Activated naive CD4-positive, alpha-beta T cell treated with anti-CD3 and anti-CD28 coated beads, Interleukin-2, amount 10 ng/mL, durations not matched to agents 7 days and 5 days (primary cell): ENCODE results near the gene SETD7.

Experiments used
- CTCF ChIA-PET: fragments of 350-600 bp; sonication (Branson Sonifier 250); formaldehyde crosslinking; loops from one replicate; lab custom pipeline; 2021; ENCODE audit warnings: antibody characterized with exemption; lab: Charles Lee
- DNase-seq: peaks from one replicate; pipeline ENCODE4 v3.0.0-alpha.2; 2020
- H3K27ac Mint-ChIP-seq: one replicate; pipeline ENCODE4 v1.8.0; 2021; ENCODE audit warnings: mild to moderate bottlenecking, moderate library complexity, mixed read lengths
- H3K27me3 Mint-ChIP-seq: one replicate; pipeline ENCODE4 v1.8.0; 2021; ENCODE audit warnings: mild to moderate bottlenecking, mixed read lengths
- H3K36me3 Mint-ChIP-seq: one replicate; pipeline ENCODE4 v1.8.0; 2021; ENCODE audit warnings: mixed read lengths
- H3K4me1 Mint-ChIP-seq: one replicate; pipeline ENCODE4 v1.8.0; 2021; ENCODE audit warnings: mixed read lengths
- H3K4me3 Mint-ChIP-seq: one replicate; pipeline ENCODE4 v1.8.0; 2021; ENCODE audit warnings: mild to moderate bottlenecking, moderate library complexity, mixed read lengths
- H3K9me3 Mint-ChIP-seq: one replicate; pipeline ENCODE4 v1.8.0; 2021; ENCODE audit warnings: mixed read lengths

SETD7 gene

DNA sequence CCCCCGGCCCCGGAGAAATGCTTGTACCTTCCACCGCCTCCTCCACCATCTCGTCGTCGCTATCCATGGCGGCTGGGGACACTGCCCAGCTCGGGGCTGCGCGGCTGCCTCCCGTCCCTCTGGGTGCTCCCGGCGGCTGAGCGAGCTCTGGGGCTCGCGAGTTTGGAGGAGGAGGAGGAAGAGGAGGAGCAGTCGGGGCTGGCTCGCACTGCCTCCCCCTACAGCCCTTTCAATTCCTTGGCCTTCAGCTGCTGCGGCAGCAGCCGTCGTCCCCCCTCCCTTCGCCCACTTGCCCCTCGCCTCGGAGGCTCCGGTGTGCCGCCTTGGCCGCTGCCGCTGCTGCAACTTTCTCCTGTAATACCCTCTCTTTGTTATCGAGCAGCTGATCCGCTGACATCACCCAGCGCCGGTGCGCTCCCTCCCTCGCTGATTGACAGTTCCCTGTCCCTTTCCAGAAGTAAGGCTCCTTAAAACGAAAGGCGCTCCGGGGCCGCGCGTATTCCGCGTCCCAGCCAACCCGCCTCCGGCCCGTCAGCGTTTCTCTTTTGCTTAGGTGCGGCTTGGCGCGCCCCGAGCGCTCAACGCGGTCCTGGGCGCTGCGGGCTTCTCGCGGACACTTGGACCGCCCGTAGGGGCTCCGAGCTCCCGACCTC, at the start of gene SETD7:
Gene SETD7 (minus strand): TSS at position 149 of the 653 bp plus-strand sequence. CDS start 82 bp downstream, at position 67.
- CTCF ChIA-PET = interaction anchor here (1.1 to 2.0 kb wide), 2 partner anchors 48 to 101 kb away, joined by 4 to 5 read pairs; no protein-coding TSS in a partner anchor
- peak within 1 kb of the TSS; percentile 99 for H3K4me3 Mint-ChIP-seq
- H3K36me3 Mint-ChIP-seq = peaks cover 2% of the 10 kb centered on the region
- H3K9me3 Mint-ChIP-seq = no peaks in the 10 kb centered on the region
- peaks cover 59% of the 10 kb centered on the region for H3K4me1 Mint-ChIP-seq
- peaks cover 43% of the 10 kb centered on the region for H3K27me3 Mint-ChIP-seq
- H3K27ac Mint-ChIP-seq = peak within 1 kb of the TSS; percentile 95
- DNase-seq = peak; percentile 74

GRCh38 chr4:139605516-139605915, 49.5 kb upstream of the SETD7 start:
- DNase-seq = no peak
- Mint-ChIP-seq H3K27me3 (peaks cover 22% of the 10 kb centered on the region), H3K27ac (no peak overlapping the region), H3K36me3 (peaks cover 3% of the 10 kb centered on the region), H3K4me1 (peaks cover 12% of the 10 kb centered on the region), H3K4me3 (no peak overlapping the region), H3K9me3 (peaks cover 2% of the 10 kb centered on the region)
- CTCF ChIA-PET = interaction anchor here (0.8 to 7.2 kb wide), 5 partner anchors 11 to 445 kb away, joined by 3 to 165 read pairs (median 6); no protein-coding TSS in a partner anchor

- H3K4me1 Mint-ChIP-seq = peaks cover 12% of the 10 kb centered on the region
- H3K27me3 Mint-ChIP-seq = peaks cover 21% of the 10 kb centered on the region
- no peak overlapping the region for H3K27ac Mint-ChIP-seq
- CTCF ChIA-PET = interaction anchor here (0.7 to 7.2 kb wide), 23 partner anchors 8 to 1006 kb away, joined by 3 to 165 read pairs (median 4); partner anchors contain the start of gene SETD7
- H3K36me3 Mint-ChIP-seq = peaks cover 3% of the 10 kb centered on the region
- peak; percentile 48 for DNase-seq
- H3K9me3 Mint-ChIP-seq = peaks cover 2% of the 10 kb centered on the region
- no peak overlapping the region for H3K4me3 Mint-ChIP-seq
Observed at GRCh38 chr4:139603576-139604410, 47.8 kb upstream of the SETD7 start.

- H3K36me3 Mint-ChIP-seq = peaks cover 3% of the 10 kb centered on the region
- peaks cover 2% of the 10 kb centered on the region for H3K9me3 Mint-ChIP-seq
- H3K4me3 Mint-ChIP-seq = no peak overlapping the region
- peaks cover 12% of the 10 kb centered on the region for H3K4me1 Mint-ChIP-seq
- H3K27ac Mint-ChIP-seq = no peak overlapping the region
- CTCF ChIA-PET = interaction anchor here (0.7 to 7.2 kb wide), 19 partner anchors 9 to 1007 kb away, joined by 3 to 165 read pairs (median 4); no protein-coding TSS in a partner anchor
- DNase-seq = no peak
- peaks cover 28% of the 10 kb centered on the region for H3K27me3 Mint-ChIP-seq
Observed at GRCh38 chr4:139602776-139603360, 46.8 kb upstream of the SETD7 start.

GRCh38 chr4:139600662-139601061, 44.6 kb upstream of the SETD7 start:
- no peak overlapping the region for H3K27ac Mint-ChIP-seq
- peaks cover 26% of the 10 kb centered on the region for H3K27me3 Mint-ChIP-seq
- H3K9me3 Mint-ChIP-seq = no peaks in the 10 kb centered on the region
- CTCF ChIA-PET = interaction anchor here (7.2 kb wide), 1 partner anchor 53 kb away, joined by 165 read pairs; no protein-coding TSS in a partner anchor
- H3K4me1 Mint-ChIP-seq = no peaks in the 10 kb centered on the region
- H3K36me3 Mint-ChIP-seq = no peaks in the 10 kb centered on the region
- H3K4me3 Mint-ChIP-seq = no peak overlapping the region
- DNase-seq = no peak

DNA sequence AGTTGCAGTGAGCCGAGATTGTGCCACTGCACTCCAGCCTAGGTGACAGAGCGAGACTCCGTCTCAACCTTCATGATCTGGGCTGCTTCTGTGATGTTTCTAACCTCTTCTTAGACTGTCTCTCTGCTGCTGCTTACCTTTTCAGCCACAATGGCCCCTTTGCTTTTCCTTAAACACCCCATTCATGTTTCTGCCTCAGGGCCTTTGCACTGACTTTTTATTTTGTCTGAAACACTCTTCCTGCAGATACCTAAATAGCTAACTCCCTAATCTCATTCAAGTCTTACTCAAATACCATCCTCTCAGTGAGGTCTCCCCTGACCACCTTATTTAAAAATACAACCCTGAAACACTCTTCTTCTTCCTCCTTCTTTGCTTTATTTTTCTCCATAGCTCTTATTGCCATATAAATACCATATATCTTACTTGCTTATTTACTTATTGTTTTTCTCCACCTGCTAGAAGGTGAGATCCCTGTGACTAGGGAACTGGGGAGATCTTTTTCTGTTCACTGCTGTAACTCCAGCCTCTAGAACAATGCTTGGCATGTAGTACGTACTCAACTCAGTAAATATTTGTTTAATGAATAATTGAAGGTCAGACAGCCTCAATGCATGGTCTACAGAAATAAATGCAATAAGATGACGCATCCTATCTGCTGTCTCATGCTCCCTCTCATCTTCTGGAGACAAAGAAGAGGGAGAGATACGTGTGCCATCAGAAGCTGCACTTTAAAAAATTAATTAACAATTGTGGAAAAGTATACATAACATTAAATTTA, 43.8 kb upstream of the SETD7 start:
- Mint-ChIP-seq H3K4me3 (no peak overlapping the region), H3K27me3 (peaks cover 22% of the 10 kb centered on the region), H3K9me3 (no peaks in the 10 kb centered on the region), H3K4me1 (no peaks in the 10 kb centered on the region), H3K27ac (no peak overlapping the region), H3K36me3 (no peaks in the 10 kb centered on the region)
- no peak for DNase-seq
- CTCF ChIA-PET = no interaction called here

DNA sequence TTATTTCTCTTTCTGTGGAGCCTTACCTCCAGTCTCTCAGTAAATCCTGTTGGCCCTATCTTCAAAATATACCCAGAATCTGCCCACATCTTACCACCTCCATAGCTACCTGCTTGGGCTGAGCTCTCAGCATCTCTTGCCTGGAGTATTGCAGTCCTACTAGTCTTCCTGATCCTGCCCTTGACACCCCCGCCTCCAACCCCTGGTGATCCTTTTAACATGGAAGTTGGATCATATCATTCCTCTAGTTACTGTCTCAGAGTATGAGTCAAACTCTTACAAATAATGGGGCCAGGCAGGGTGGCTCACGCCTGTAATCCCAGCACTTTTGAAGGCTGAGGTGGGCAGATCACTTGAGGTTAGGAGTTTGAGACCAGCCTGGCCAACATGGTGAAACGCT, 43.1 kb upstream of the SETD7 start:
- H3K27ac Mint-ChIP-seq = no peak overlapping the region
- no peaks in the 10 kb centered on the region for H3K9me3 Mint-ChIP-seq
- no peaks in the 10 kb centered on the region for H3K36me3 Mint-ChIP-seq
- no peak for DNase-seq
- no peak overlapping the region for H3K4me3 Mint-ChIP-seq
- peaks cover 25% of the 10 kb centered on the region for H3K27me3 Mint-ChIP-seq
- H3K4me1 Mint-ChIP-seq = no peaks in the 10 kb centered on the region
- CTCF ChIA-PET = no interaction called here

- no peak overlapping the region for H3K27ac Mint-ChIP-seq
- H3K9me3 Mint-ChIP-seq = no peaks in the 10 kb centered on the region
- H3K36me3 Mint-ChIP-seq = no peaks in the 10 kb centered on the region
- no peaks in the 10 kb centered on the region for H3K4me1 Mint-ChIP-seq
- no peak for DNase-seq
- no peak overlapping the region for H3K4me3 Mint-ChIP-seq
- H3K27me3 Mint-ChIP-seq = peaks cover 26% of the 10 kb centered on the region
- CTCF ChIA-PET = interaction anchor here (1.0 to 1.3 kb wide), 2 partner anchors 55 to 56 kb away, joined by 3 read pairs; no protein-coding TSS in a partner anchor
Observed at GRCh38 chr4:139596684-139597279, 40.8 kb upstream of the SETD7 start.

DNA sequence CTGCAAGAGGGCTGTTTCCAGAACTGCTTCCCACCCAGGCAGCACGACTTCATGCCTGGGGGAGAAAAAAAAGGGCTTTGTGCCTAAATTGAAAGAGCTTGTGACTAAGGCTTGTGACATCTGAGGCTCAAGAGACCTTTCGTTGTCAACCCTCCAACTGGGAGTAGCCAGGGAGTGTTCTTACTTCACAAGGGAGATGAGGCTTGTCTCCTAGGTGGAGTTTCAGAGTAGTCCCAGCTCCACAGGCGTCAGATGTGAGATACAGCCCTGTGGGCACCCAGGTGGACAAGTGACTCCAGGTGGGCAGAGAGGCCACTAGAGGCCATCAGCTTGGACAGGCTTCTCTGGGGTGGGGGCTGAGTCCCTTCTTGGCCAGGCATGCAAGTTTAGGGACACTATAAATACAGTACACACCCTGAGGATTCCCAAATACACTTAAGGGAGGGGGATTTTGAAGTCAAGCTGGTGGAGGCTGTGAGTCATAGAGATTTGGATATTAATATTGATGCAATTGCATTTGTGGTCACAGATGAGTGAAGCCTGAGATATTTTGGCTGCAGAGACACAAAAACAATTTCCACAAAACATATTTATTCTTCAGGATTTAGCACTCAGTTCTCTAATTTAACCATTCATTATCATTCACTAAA, 40.1 kb upstream of the SETD7 start:
- H3K4me1 Mint-ChIP-seq = no peaks in the 10 kb centered on the region
- H3K4me3 Mint-ChIP-seq = no peak overlapping the region
- H3K27me3 Mint-ChIP-seq = peaks cover 26% of the 10 kb centered on the region
- no peak overlapping the region for H3K27ac Mint-ChIP-seq
- CTCF ChIA-PET = interaction anchor here (1.3 kb wide), 1 partner anchor 55 kb away, joined by 3 read pairs; no protein-coding TSS in a partner anchor
- no peaks in the 10 kb centered on the region for H3K36me3 Mint-ChIP-seq
- H3K9me3 Mint-ChIP-seq = no peaks in the 10 kb centered on the region
- no peak for DNase-seq

DNA sequence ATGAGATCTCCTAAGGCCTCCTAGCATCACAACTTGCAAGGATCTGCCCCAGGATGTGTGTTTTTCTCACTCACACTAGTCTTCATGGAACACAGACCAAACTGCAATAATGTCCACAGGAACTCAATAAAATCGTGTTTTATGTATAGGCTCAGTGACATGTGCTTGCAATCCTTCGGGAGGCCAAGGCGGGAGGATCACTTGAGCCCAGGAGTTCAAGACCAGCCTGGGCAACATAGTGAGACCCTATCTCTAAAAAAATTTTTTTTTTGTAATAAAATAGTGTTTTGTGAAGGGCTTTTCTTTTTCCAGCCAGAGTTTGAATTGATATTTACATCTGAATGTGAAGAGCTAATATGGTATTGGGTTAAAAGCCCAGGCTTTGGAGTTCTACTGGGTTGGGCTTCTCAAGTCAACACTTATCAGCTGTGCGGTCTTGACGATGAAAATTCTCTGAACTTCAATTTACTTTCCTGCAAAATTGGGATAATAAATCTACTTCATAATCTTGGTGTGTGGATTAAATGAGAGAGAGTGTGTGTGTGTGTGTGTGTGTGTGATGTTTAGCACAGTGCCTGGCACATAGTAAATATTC, 38.7 kb upstream of the SETD7 start:
- Mint-ChIP-seq H3K4me1 (no peaks in the 10 kb centered on the region), H3K27me3 (peaks cover 26% of the 10 kb centered on the region), H3K4me3 (no peak overlapping the region), H3K36me3 (no peaks in the 10 kb centered on the region), H3K27ac (no peak overlapping the region), H3K9me3 (no peaks in the 10 kb centered on the region)
- DNase-seq = no peak
- CTCF ChIA-PET = interaction anchor here (1.3 kb wide), 1 partner anchor 9 kb away, joined by 3 read pairs; no protein-coding TSS in a partner anchor

GRCh38 chr4:139593091-139593564, 37.1 kb upstream of the SETD7 start:
- Mint-ChIP-seq H3K27me3 (peaks cover 16% of the 10 kb centered on the region), H3K9me3 (no peaks in the 10 kb centered on the region), H3K4me3 (no peak overlapping the region), H3K36me3 (no peaks in the 10 kb centered on the region), H3K27ac (no peak overlapping the region), H3K4me1 (no peaks in the 10 kb centered on the region)
- CTCF ChIA-PET = no interaction called here
- DNase-seq = no peak

GRCh38 chr4:139589336-139590018, 33.5 kb upstream of the SETD7 start:
- Mint-ChIP-seq H3K4me1 (no peaks in the 10 kb centered on the region), H3K9me3 (no peaks in the 10 kb centered on the region), H3K36me3 (no peaks in the 10 kb centered on the region), H3K4me3 (no peak overlapping the region), H3K27me3 (peaks cover 18% of the 10 kb centered on the region), H3K27ac (no peak overlapping the region)
- CTCF ChIA-PET = interaction anchor here (0.9 kb wide), 1 partner anchor 737 kb away, joined by 3 read pairs; no protein-coding TSS in a partner anchor
- no peak for DNase-seq
